Left kidney (tissue), 2 donors: ENCODE data around the gene DUSP16. TPM values are rescaled to one million over a fixed set of nuclear protein-coding genes. Genes with fewer than 3 reads are reported as not detected.
"Not testable (repeated sequence)": the region's sequence is repeated elsewhere in the genome, so short reads cannot be mapped to it uniquely, and the experiment has no call there.

Experiments
- DNase-seq: peaks from one replicate; pipeline ENCODE4 v3.0.0-alpha.2; 2013
- polyA plus RNA-seq: library from polyadenylated mRNA; unstranded; fragments of 120-200 nt; gene quantifications from one replicate; pipeline ENCODE4 v1.2.1, GENCODE V29; 2013; ENCODE audit not compliant: insufficient read length

DUSP16 gene
- polyA plus RNA-seq, 1 donor: 26.9 TPM

- no peak for DNase-seq
These were observed 64.5 kb downstream of the DUSP16 start for GRCh38 chr12:12498210-12498609.

- DNase-seq: no peak
These were observed 67.1 kb downstream of the DUSP16 start for GRCh38 chr12:12495536-12495935.

DNA sequence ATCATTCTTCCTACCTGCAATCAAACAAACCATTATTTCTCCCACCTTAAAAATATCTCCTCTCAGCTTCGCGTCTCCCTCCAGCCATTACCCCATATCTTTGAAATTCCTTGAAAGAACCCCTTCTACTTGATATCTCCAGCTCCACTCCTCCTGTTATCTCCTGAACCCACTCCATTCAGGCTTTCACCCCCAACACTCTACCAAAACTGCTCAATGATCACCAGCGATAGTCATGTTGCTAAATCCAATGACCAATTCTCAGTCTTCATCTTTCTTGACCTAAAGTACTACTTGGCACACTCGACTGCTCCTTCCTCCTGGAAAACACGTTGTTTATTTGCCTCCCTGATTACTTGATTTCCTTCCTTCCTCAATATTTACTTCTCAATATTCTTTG, 70.1 kb downstream of the DUSP16 start:
- DNase-seq: no peak

- DNase-seq: no peak
These were observed 71.1 kb downstream of the DUSP16 start for GRCh38 chr12:12491606-12492005.

GRCh38 chr12:12488823-12489550, 73.7 kb downstream of the DUSP16 start:
- no peak for DNase-seq

DNA sequence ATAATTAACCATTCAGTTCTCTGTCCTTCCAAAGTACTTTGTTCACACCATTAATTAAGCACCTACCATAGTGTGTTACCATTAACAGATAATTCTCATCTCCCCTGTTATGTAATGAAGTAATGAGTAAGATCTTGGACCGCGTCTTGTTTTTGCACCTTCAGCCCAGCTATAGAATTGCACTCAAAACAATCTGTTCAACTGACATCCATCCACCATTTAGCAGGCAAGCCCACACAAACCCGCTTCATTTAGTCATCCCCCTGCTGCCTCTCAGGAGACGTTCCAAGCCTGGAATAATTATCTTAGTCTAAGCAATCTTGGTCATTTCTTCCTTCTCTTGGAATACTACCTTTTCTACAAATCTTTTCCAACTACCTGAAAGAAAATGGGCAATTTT, 74.4 kb downstream of the DUSP16 start:
- no peak for DNase-seq

- DNase-seq: no peak
These were observed 75.2 kb downstream of the DUSP16 start for GRCh38 chr12:12487490-12487889.

- no peak for DNase-seq
These were observed 75.9 kb downstream of the DUSP16 start for GRCh38 chr12:12486661-12487240.

DNA sequence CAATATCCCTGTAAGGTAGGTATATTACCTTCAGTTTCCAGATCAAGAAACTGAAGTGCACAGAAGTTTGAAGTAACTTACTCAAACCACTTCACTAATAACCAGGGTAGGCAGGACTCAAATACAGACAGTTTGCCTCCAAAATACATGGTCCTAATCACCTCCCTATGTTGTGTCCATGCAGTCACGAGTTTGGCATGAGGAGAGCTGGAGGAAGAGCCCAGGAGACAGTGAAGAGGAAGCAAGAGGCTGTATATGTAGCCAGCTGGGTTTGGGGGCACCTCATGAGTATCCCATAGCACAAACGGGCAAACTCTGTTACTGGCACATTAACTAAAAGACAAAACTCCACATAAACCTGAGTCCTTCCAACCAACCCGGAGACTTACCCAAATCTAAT, 79.2 kb downstream of the DUSP16 start:
- DNase-seq: no peak

- DNase-seq: no peak
These were observed 79.7 kb downstream of the DUSP16 start for GRCh38 chr12:12482959-12483358.

- no peak for DNase-seq
These were observed 80.4 kb downstream of the DUSP16 start for GRCh38 chr12:12482150-12482761.

GRCh38 chr12:12481631-12482030, 81.0 kb downstream of the DUSP16 start:
- DNase-seq: no peak

- no peak for DNase-seq
These were observed 82.6 kb downstream of the DUSP16 start for GRCh38 chr12:12480074-12480473.

DNA sequence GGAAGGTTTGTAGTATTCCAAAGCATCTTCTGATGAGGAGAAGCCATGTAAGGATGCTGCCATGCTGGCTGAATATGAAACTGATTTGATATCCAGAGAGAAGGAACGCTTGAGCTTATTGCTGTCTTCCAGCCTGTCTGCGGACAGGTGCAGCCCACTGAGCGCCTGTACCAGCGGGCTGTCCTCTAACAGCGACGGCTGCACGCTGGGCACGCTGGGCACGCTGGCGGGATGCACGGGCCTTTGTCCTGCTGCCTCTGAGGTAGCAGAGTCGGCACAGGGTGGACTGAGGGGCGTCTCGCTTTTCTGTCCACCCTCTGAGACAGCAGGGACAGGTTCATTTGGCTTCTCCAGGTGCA, 85.2 kb downstream of the DUSP16 start:
- DNase-seq: no peak

DNA sequence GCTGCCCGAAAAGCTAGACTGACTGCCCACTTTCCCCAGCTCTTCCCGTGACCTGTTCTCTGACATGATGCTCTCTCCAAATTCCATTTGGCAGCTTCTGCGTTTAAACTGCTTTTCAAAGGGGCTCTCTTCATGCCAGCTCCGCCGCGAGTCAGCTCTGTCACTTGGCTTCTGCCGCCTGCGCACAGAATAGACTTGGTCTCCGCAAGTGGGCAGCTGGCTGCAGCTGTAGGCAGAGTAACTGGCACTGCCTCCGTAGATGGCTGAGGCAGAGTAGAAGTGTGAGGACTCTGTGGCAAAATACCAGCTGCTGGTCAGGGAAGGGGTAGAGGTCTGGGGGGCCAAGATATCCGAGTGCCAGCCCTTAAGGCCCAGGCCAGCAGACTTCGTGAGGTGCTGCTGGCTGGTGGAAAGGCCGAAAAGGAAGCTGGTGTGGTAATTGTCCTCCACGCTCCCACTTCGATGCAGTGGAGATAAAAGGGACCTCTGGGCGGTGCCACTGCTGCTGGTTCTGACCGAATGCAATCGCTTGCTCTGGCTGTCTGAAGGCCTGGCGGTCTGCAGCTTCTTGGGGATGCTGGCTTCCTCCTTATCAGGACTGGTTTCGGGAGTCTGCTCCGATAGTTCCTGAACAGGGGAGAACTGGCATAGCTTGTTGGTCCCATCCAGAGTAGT, 85.7 kb downstream of the DUSP16 start:
- no peak for DNase-seq

GRCh38 chr12:12474931-12475795, 87.5 kb downstream of the DUSP16 start:
- DNase-seq: no peak

GRCh38 chr12:12474471-12474928, 88.2 kb downstream of the DUSP16 start:
- DNase-seq: no peak

- no peak for DNase-seq
These were observed 89.4 kb downstream of the DUSP16 start for GRCh38 chr12:12473223-12473622.

- not testable (repeated sequence) for DNase-seq
These were observed 90.4 kb downstream of the DUSP16 start for GRCh38 chr12:12471982-12472961.

- no peak for DNase-seq
These were observed 91.8 kb downstream of the DUSP16 start for GRCh38 chr12:12470751-12471306.
